GM12891 (cell line): Measurements from ENCODE around the gene NBEA.

Experiments used
- DNase-seq: peaks from one replicate; pipeline ENCODE4 v3.0.0; 2011; ENCODE audit warnings: low spot score; ENCODE audit not compliant: insufficient read length
- FAIRE-seq: peaks from 2 replicates; lab custom pipeline; 2011; peaks lifted over from hg19 to GRCh38; lab: Jason Lieb, UNC
- PAX5 ChIP-seq: IDR thresholded peaks from 2 replicates; pipeline ENCODE4 v1.6.1; 2011; ENCODE audit warnings: low read length, moderate library complexity, mild to moderate bottlenecking; ENCODE audit not compliant: insufficient read depth, severe bottlenecking
- POLR2A ChIP-seq: IDR thresholded peaks from 2 replicates; pipeline ENCODE4 v1.6.1; 2011; ENCODE audit warnings: low read depth, low read length, control low read depth
- POLR2AphosphoS5 ChIP-seq: IDR thresholded peaks from 2 replicates; pipeline ENCODE4 v1.6.1; 2011; ENCODE audit warnings: low read depth, low read length, control low read depth
- POU2F2 ChIP-seq: IDR thresholded peaks from 2 replicates; pipeline ENCODE4 v1.6.1; 2011; ENCODE audit warnings: low read depth, mild to moderate bottlenecking, control low read depth, low read length, moderate library complexity
- SPI1 ChIP-seq: IDR thresholded peaks from 2 replicates; pipeline ENCODE4 v1.6.1; 2011; ENCODE audit warnings: low read depth, low read length, control low read depth
- TAF1 ChIP-seq: IDR thresholded peaks from 2 replicates; pipeline ENCODE4 v1.6.1; 2011; ENCODE audit warnings: low read depth, low read length, control low read depth

NBEA gene

GRCh38 chr13:35718084-35718483 lies 776.0 kb downstream of the NBEA start:
- FAIRE-seq (no peak), DNase-seq (no peak)
- no peak for TF ChIP-seq POLR2AphosphoS5

GRCh38 chr13:35720290-35720689 lies 778.2 kb downstream of the NBEA start:
- FAIRE-seq (no peak), DNase-seq (no peak)
- no peak for TF ChIP-seq POLR2A
- no peak for TF ChIP-seq POU2F2
- TF ChIP-seq POLR2AphosphoS5: no peak
- no peak for TF ChIP-seq SPI1
- TF ChIP-seq PAX5: no peak
- TF ChIP-seq TAF1: no peak

- peak; percentile 5 for FAIRE-seq
- TF ChIP-seq POLR2AphosphoS5 (no peak), SPI1 (no peak), TAF1 (no peak), POU2F2 (no peak), POLR2A (no peak), PAX5 (no peak)
- DNase-seq: peak; percentile 39
Measured at GRCh38 chr13:35720690-35721554, 778.9 kb downstream of the NBEA start.
